HG03575 (cell line): ENCODE data around the gene RAB42.

ENCODE experiments used
- ATAC-seq: cut with Tn5 transposase; IDR thresholded peaks from one replicate; pipeline ENCODE4 v1.9.1; 2021; ENCODE audit not compliant: unreplicated experiment, insufficient number of reproducible peaks, low FRiP score; ENCODE audit errors: extremely low read depth

The RAB42 gene

GRCh38 chr1:28642056-28642846, 50.2 kb downstream of the RAB42 start:
- no peak for ATAC-seq

DNA sequence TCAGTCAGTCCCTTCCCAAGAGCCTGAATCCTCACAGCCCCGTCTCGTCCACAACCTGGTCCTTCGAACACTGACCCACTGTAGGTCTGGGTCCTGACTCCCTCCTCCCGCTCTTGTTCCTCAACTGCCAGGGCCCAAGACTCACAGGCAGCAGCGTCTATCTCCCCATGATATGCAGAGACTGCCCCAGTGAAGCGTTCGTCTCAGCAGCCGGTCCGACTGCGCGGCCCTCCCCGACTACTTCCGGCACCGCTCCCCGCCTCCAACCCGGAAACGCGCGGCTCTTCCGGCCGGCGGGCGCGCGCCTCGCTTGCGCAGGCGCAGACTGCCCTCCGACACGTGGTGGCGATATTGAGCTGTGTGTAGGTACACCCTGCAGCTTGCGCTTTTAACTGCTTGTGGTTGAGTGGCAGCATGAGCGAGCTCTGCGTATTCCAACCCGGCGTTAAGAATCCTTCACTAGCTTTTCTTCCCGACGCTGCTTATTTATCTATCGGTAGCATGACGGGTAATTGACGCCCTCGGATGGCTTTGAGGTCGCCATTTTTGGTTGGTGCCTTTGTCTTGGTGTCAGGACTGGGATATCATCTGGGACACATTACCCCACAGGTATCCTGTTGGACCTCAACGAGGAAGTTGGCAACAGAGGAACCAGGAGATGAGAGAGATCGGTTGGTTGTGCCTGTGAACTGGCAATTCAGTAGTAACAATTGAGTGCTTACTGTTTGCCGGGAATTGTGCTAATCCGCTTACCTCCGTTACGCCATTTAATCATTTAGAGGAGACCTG, 51.0 kb downstream of the RAB42 start, which contains the start of gene TAF12:
Gene TAF12 (minus strand): TSS at position 221 of the 789 bp plus-strand sequence. CDS start 20,986 bp downstream, outside the sequence.
- ATAC-seq: no peak

GRCh38 chr1:28644494-28644893, 52.4 kb downstream of the RAB42 start:
- ATAC-seq: no peak
